ENCODE data around the gene NCAPD3. TPM values are rescaled to one million over a fixed set of nuclear protein-coding genes. Genes with fewer than 3 reads are reported as not detected.

NCAPD3 gene
- total RNA-seq, 1 experiment from 2014 or later, result 52.2 TPM

- Histone ChIP-seq H2BK120ac (ENCODE audit: low read depth, low read length, poor library complexity, severe bottlenecking) (no peak overlapping the region), H2AK5ac (ENCODE audit: insufficient read length, low read length) (no peak overlapping the region), H3K23me2 (ENCODE audit: insufficient read length, low read depth, low read length, poor library complexity, severe bottlenecking) (no peaks in the 10 kb centered on the region), H2BK15ac (ENCODE audit: low read depth, low read length) (no peak overlapping the region), H3K27me3 (ENCODE audit: insufficient read depth, low read length) (no peaks in the 10 kb centered on the region), H3K9ac (ENCODE audit: extremely low read depth, insufficient read length, low read length) (no peak overlapping the region), H3K79me1 (ENCODE audit: insufficient read depth, low read depth, low read length, poor library complexity, severe bottlenecking) (no peaks in the 10 kb centered on the region), H3T11ph (ENCODE audit: low read length) (no peak overlapping the region), H3K27ac (ENCODE audit: insufficient read length, low read depth, low read length) (no peak overlapping the region), H3K9me3 (ENCODE audit: control insufficient read depth, low read depth, low read length) (peaks cover 8% of the 10 kb centered on the region), H3K14ac (ENCODE audit: insufficient read depth, low read length) (no peak overlapping the region), H2BK12ac (ENCODE audit: insufficient read length, low read depth, low read length) (no peak overlapping the region), H3K23ac (ENCODE audit: insufficient read length, low read depth, low read length) (no peak overlapping the region), H3K4me2 (ENCODE audit: insufficient read depth, insufficient read length, low read length) (no peak overlapping the region), H2BK5ac (ENCODE audit: insufficient read length, low read length) (no peak overlapping the region), H2BK20ac (ENCODE audit: low read depth, low read length, poor library complexity, severe bottlenecking) (no peak overlapping the region), H2AFZ (ENCODE audit: low read length) (no peak overlapping the region), H3K4ac (ENCODE audit: low read depth, low read length) (no peak overlapping the region), H4K8ac (replicated peaks; ENCODE audit: insufficient read length, low read depth, low read length) (no peak overlapping the region), H3K4me1 (ENCODE audit: insufficient read depth, low read length) (no peaks in the 10 kb centered on the region), H3K79me2 (ENCODE audit: insufficient read depth, low read length) (no peaks in the 10 kb centered on the region), H4K20me1 (ENCODE audit: control insufficient read depth, insufficient read depth, insufficient read length) (no peaks in the 10 kb centered on the region), H3K56ac (ENCODE audit: insufficient read length, low read depth, low read length) (no peak overlapping the region), H4K5ac (ENCODE audit: insufficient read length, low read depth, low read length) (no peak overlapping the region), H4K91ac (ENCODE audit: insufficient read length, low read depth, low read length) (no peak overlapping the region), H3K18ac (ENCODE audit: insufficient read length, low read depth, low read length) (no peak overlapping the region)
- Mint-ChIP-seq H3K9me3 (peaks cover 15 to 19% of the 10 kb centered on the region in 2 experiments), H3K4me3 (no peak overlapping the region), H3K27me3 (ENCODE audit: low read depth) (no peaks in the 10 kb centered on the region; the same call in 1 of the 2 replicates), H3K36me3 (ENCODE audit: insufficient read depth in 1 of 3, low read depth in 3 of 3) (peaks cover 80 to 92% (median 83%) of the 10 kb centered on the region in 3 experiments), H3K27ac (peak overlapping the region in 2 of 3 experiments; percentile 30 to 77; a peak in 3 of 7 replicates), H3K4me1 (no peaks in the 10 kb centered on the region)
- no peak for TF ChIP-seq CTCF (conservative IDR thresholded peaks at IDR 0.05)
- DNase-seq, result no peak
- WGBS (ENCODE audit: extremely low coverage, insufficient read length, low lambda C conversion rate), result no CpG with 5 or more reads among the region's 16 CpGs
Observed at GRCh38 chr11:134149371-134149770, 74.4 kb downstream of the NCAPD3 start.
